OCI-LY7 (cell line): ENCODE measurements around the gene GAB1. TPM values are rescaled to one million over a fixed set of nuclear protein-coding genes. Genes with fewer than 3 reads are reported as not detected.
A peak's percentile ranks its signal among the peaks of the same experiment; 100 is the strongest.

ENCODE experiments used
- BruUV-seq: library from RNA; stranded (reverse); fragments of 400-500 nt; replicated peaks from 2 replicates; lab custom pipeline; 2021; lab: Mats Ljungman, UMichigan
- CTCF ChIA-PET: fragments of 300-600 bp; sonication (Branson Sonifier 250); formaldehyde crosslinking; loops from one replicate; lab custom pipeline; 2022; ENCODE audit warnings: antibody characterized with exemption; ENCODE audit not compliant: unreplicated experiment; lab: Charles Lee
- POLR2A ChIA-PET: fragments of 300-600 bp; sonication (Branson Sonifier 250); formaldehyde crosslinking; loops from one replicate; lab custom pipeline; 2022; ENCODE audit warnings: antibody characterized with exemption; lab: Charles Lee
- DNase-seq: peaks from one replicate; pipeline ENCODE4 v3.0.0-alpha.2; 2015; ENCODE audit warnings: low spot score
- H2AFZ ChIP-seq: fragments of 200-600 bp; sonication (generic), shearing (Covaris generic); 2 replicates; pipeline ENCODE4 v1.6.1; 2014; ENCODE audit warnings: mild to moderate bottlenecking, antibody characterized with exemption, low read length, moderate library complexity
- H3K27ac ChIP-seq: fragments of 200-600 bp; sonication (generic); 2 replicates; pipeline ENCODE4 v1.5.1; 2014; ENCODE audit warnings: mixed run types, low read depth, mild to moderate bottlenecking, moderate library complexity, low read length, inconsistent platforms; ENCODE audit not compliant: poor library complexity, severe bottlenecking
- H3K36me3 ChIP-seq: fragments of 200-600 bp; sonication (generic); 2 replicates; pipeline ENCODE4 v1.6.1; 2014; ENCODE audit warnings: mild to moderate bottlenecking, antibody characterized with exemption, low read length, moderate library complexity, mixed read lengths; ENCODE audit not compliant: insufficient read depth
- H3K4me1 ChIP-seq: fragments of 200-600 bp; sonication (generic); 2 replicates; pipeline ENCODE4 v1.5.1; 2014; ENCODE audit warnings: mild to moderate bottlenecking, low read length; ENCODE audit not compliant: insufficient read depth, poor library complexity, severe bottlenecking
- H3K4me2 ChIP-seq: fragments of 200-600 bp; sonication (generic); 2 replicates; pipeline ENCODE4 v1.6.1; 2014; ENCODE audit warnings: mild to moderate bottlenecking, low read length
- H3K4me3 ChIP-seq: fragments of 200-600 bp; sonication (generic); 2 replicates; pipeline ENCODE4 v1.5.1; 2014; ENCODE audit warnings: mild to moderate bottlenecking, low read depth, low read length; ENCODE audit not compliant: poor library complexity, severe bottlenecking
- H3K79me2 ChIP-seq: fragments of 200-600 bp; sonication (generic); 2 replicates; pipeline ENCODE4 v1.6.1; 2016; ENCODE audit warnings: low read depth, mild to moderate bottlenecking, low read length, moderate library complexity, mixed read lengths; ENCODE audit not compliant: insufficient read depth
- H3K9me2 ChIP-seq: fragments of 200-600 bp; sonication (generic); 2 replicates; pipeline ENCODE4 v1.6.1; 2016; ENCODE audit warnings: mild to moderate bottlenecking, low read length, mixed read lengths; ENCODE audit not compliant: insufficient read depth
- H3K9me3 ChIP-seq: fragments of 200-600 bp; sonication (generic); 2 replicates; pipeline ENCODE4 v1.6.1; 2014; ENCODE audit warnings: mild to moderate bottlenecking, mixed run types, low read length, mixed read lengths
- H4K20me1 ChIP-seq: fragments of 200-600 bp; sonication (generic); 2 replicates; pipeline ENCODE4 v1.6.1; 2014; ENCODE audit warnings: mild to moderate bottlenecking, antibody characterized with exemption, low read length, moderate library complexity, mixed read lengths; ENCODE audit not compliant: insufficient read depth
- CTCF ChIP-seq: fragments of 200-600 bp; sonication (generic); conservative IDR thresholded peaks from 2 replicates; pipeline ENCODE4 v1.5.1; 2014; ENCODE audit warnings: mild to moderate bottlenecking, antibody characterized with exemption, low read length, moderate library complexity, mixed read lengths
- EZH2phosphoT487 ChIP-seq: fragments of 200-600 bp; sonication (generic); IDR thresholded peaks from 2 replicates; pipeline ENCODE4 v1.6.1; 2018; ENCODE audit warnings: low read depth, borderline replicate concordance, mild to moderate bottlenecking, mixed run types, antibody characterized with exemption, low read length, moderate library complexity, mixed read lengths
- intact Hi-C: fragments of 100-400 bp; cut with micrococcal nuclease; formaldehyde crosslinking; loops from one replicate; pipeline ENCODE4 v1.10.0; 2022; ENCODE audit not compliant: unreplicated experiment
- total RNA-seq, 2 experiments: library from RNA; depleted of rRNA in 1 of 2; stranded (reverse); fragments of >200 nt in 1 of 2; shearing (Covaris generic) in 1 of 2; gene quantifications; 2 replicates each; pipeline ENCODE4 v1.2.3, GENCODE V29; 2014 to 2022

Gene GAB1
- total RNA-seq, 2 experiments from 2014 or later, result 42.6 to 99.3 TPM

GRCh38 chr4:143514169-143514495, 177.5 kb downstream of the GAB1 start:
- Histone ChIP-seq H3K79me2 (peaks cover 57% of the 10 kb centered on the region), H3K36me3 (peaks cover 48% of the 10 kb centered on the region), H3K9me3 (no peaks in the 10 kb centered on the region), H3K4me2 (peak overlapping the region; percentile 95), H3K4me1 (peaks cover 37% of the 10 kb centered on the region), H2AFZ (peak overlapping the region; percentile 89; the same call in 1 of the 2 replicates), H3K9me2 (no peaks in the 10 kb centered on the region), H4K20me1 (peaks cover 41% of the 10 kb centered on the region), H3K4me3 (peak overlapping the region; percentile 96), H3K27ac (peak overlapping the region; percentile 81)
- ChIA-PET CTCF (interaction anchor here (0.6 kb wide), 1 partner anchor 26 kb away, joined by 10 read pairs; no protein-coding TSS in a partner anchor), POLR2A (interaction anchor here (0.6 to 2.1 kb wide), 3 partner anchors 14 to 325 kb away, joined by 3 to 11 read pairs (median 4); no protein-coding TSS in a partner anchor)
- BruUV-seq, result no TSS peak
- TF ChIP-seq CTCF, result no peak
- TF ChIP-seq EZH2phosphoT487, result no peak
- intact Hi-C loops, result loop anchor here (5.0 kb wide), 1 partner anchor 117 kb away; no protein-coding TSS in a partner anchor
- DNase-seq, result no peak

GRCh38 chr4:143514497-143514896, 177.8 kb downstream of the GAB1 start:
- Histone ChIP-seq H2AFZ (no peak overlapping the region), H3K9me2 (no peaks in the 10 kb centered on the region), H3K79me2 (peaks cover 61% of the 10 kb centered on the region), H3K9me3 (no peaks in the 10 kb centered on the region), H3K4me1 (peaks cover 41% of the 10 kb centered on the region), H3K27ac (peak overlapping the region; percentile 81), H3K4me2 (peak overlapping the region; percentile 95), H3K36me3 (peaks cover 52% of the 10 kb centered on the region), H4K20me1 (peaks cover 44% of the 10 kb centered on the region), H3K4me3 (peak overlapping the region; percentile 96)
- DNase-seq, result peak; percentile 28
- BruUV-seq, result no TSS peak
- CTCF ChIA-PET, result interaction anchor here (0.6 kb wide), 1 partner anchor 27 kb away, joined by 10 read pairs; no protein-coding TSS in a partner anchor
- intact Hi-C loops, result loop anchor here (5.0 kb wide), 1 partner anchor 117 kb away; no protein-coding TSS in a partner anchor
- POLR2A ChIA-PET, result interaction anchor here (2.1 kb wide), 1 partner anchor 130 kb away, joined by 11 read pairs; no protein-coding TSS in a partner anchor
- TF ChIP-seq CTCF (no peak), EZH2phosphoT487 (no peak)

GRCh38 chr4:143514901-143515300, 178.2 kb downstream of the GAB1 start:
- Histone ChIP-seq H3K9me2 (no peaks in the 10 kb centered on the region), H3K79me2 (peaks cover 65% of the 10 kb centered on the region), H2AFZ (no peak overlapping the region), H3K27ac (no peak overlapping the region), H4K20me1 (peaks cover 48% of the 10 kb centered on the region), H3K4me1 (peaks cover 45% of the 10 kb centered on the region), H3K36me3 (peaks cover 56% of the 10 kb centered on the region), H3K4me2 (peak overlapping the region; percentile 95), H3K9me3 (no peaks in the 10 kb centered on the region), H3K4me3 (peak overlapping the region; percentile 96)
- TF ChIP-seq CTCF (no peak), EZH2phosphoT487 (no peak)
- CTCF ChIA-PET, result no interaction called here
- POLR2A ChIA-PET, result interaction anchor here (0.6 to 0.8 kb wide), 3 partner anchors 16 to 488 kb away, joined by 3 to 4 read pairs (median 3); no protein-coding TSS in a partner anchor
- no TSS peak for BruUV-seq
- intact Hi-C loops, result loop anchor here (5.0 kb wide), 1 partner anchor 118 kb away; no protein-coding TSS in a partner anchor
- DNase-seq, result no peak
